GM18858 (cell line): ENCODE data around the gene LDLRAD3.
"Not testable (repeated sequence)": the region's sequence is repeated elsewhere in the genome, so short reads cannot be mapped to it uniquely, and the experiment has no call there.

Experiments
- ATAC-seq: cut with Tn5 transposase; IDR thresholded peaks from one replicate; pipeline ENCODE4 v1.9.1; 2021; ENCODE audit not compliant: unreplicated experiment

The LDLRAD3 gene, protein sequence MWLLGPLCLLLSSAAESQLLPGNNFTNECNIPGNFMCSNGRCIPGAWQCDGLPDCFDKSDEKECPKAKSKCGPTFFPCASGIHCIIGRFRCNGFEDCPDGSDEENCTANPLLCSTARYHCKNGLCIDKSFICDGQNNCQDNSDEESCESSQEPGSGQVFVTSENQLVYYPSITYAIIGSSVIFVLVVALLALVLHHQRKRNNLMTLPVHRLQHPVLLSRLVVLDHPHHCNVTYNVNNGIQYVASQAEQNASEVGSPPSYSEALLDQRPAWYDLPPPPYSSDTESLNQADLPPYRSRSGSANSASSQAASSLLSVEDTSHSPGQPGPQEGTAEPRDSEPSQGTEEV

DNA sequence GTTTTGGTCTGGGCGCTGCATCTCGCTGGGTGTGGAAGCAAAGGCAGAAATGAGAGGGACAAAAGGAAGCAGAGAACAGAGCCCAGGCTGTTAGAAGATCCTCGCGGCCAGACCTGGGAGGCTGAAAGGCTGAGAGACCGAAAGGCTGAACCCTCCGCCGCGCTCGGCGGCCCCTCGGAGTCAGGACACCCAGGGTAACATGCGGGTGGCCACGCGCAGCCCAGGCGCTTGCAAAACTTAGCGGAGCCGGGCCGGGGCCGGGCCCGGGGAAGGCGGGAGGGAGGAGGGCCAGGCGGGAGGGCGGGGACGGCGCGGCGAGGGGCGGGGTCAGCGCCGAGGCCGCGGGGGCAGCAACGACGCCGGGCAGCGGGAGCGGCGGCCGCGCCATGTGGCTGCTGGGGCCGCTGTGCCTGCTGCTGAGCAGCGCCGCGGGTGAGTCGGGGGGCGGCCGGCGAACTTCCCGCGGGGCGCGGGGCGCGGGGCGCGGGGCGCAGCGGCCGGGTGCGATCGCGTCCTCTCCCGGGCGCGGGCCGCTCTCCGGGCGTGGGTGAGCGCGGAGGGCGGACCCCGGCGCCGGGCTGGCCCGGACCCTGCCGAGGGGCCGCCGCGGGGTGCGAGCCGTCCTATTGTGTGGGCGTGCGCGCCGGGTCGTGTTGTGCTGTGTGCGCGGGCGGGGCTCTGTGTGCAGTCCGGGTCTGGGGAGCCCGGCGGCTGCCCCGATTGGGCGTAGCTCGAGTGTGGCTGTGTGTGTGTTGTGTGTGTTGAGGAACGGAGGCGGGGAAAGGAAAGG lies at the start of gene LDLRAD3:
Gene LDLRAD3, plus strand, starts transcription at position 350 of the 790 bp plus-strand sequence. Its CDS starts 37 bp downstream, at position 387.
- peak; percentile 62 for ATAC-seq

DNA sequence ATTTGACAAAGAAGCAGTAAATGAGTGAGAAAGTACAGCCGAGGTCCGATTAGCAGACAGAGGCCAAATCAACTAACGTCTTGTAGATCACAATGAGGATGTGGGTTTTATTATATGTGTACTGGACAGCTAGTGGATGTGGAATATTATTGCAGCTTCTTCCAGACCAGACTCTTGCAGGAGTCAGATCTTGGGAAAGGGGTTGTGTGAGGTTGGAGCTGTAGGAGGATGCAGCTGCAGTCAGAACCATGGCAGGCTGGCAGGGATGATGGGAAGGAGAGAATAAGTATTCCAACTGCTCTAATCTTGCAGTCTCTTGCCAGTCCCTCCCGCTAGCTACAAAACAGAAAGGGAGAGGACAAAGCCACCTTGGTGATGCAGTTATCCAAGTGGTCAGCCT lies 46.8 kb upstream of the LDLRAD3 start:
- no peak for ATAC-seq

DNA sequence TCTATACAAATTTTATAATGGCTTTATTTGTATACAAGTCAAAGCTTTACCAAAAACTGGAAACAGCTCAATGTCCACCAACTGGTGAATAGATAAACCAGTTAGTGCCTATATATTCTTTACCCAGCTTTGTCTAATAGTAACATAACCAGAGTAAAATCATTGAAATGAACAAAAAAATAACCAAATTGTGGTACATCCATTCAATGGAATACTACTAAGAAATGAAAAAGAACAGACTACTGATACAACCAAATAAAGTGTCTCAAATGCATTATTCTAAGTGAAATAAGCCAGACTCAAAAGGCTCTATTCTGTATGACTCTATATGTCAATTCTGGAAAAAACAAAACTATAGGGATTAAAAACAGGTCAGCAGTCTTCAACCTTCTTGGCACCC lies 40.9 kb upstream of the LDLRAD3 start:
- no peak for ATAC-seq

DNA sequence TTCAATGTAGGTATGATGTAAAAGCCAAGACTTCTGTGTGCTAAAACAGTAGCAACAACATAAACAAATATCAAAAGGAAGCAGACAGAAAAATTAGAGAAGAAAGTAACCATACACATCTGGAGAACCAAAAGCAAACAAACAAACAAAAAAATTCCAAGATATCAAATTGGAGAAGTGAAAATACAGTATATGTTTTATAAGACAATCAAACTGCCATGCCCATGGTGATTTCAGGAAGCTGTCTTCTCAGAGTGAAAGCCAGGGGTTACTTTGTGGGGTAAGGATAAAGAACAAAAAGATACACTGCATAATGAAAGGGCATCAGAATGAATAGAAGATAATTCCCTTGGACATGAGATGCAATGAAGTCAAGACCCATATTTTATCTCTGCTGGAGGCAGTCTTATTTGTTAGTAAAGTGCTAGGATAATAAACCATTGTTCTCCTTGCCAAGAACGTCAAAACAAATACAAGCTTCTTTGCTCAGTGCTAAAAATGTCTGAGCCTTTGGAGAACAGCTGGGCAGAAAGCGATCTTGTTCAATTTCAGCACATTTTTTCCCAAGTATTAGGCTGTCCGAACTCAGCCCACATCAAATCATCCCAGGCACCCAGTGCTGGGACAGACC lies 38.1 kb upstream of the LDLRAD3 start:
- no peak for ATAC-seq

DNA sequence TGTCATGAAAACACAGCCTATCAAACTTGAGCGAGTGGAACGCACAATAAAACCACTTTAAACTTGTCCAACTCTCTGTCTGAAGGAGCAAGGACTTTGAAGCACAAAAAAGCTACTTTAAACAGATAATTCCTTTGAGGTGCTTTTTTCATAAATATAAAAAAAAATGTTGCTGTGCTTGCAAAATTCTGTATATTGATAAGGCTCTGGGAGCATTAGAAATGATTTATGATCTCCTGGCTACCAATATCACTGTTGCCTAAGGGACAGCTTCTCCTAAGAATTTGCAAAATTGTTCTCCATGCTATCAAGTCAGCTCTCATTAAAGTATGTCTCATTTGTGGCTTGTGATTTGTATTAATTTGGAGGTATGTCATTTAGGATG lies 37.6 kb upstream of the LDLRAD3 start:
- ATAC-seq: no peak

DNA sequence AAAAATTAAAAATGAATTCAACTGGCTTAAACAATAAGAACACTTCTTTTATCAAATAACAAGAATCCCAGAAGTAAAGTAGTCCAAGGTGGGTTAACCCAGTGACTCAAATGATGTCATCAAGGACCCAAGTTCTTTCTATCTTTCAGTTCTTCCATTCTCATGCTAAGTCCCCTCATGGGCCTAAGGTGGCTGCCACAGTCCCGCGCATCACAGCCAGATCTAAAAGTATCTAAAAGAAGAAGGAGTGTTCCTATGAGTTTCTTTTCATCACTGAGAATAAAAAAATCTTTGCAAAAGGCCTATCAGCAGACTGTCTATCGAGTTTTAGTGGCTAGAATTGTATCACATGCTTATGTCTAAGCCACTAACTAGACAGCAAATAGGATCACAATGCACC lies 37.2 kb upstream of the LDLRAD3 start:
- no peak for ATAC-seq

DNA sequence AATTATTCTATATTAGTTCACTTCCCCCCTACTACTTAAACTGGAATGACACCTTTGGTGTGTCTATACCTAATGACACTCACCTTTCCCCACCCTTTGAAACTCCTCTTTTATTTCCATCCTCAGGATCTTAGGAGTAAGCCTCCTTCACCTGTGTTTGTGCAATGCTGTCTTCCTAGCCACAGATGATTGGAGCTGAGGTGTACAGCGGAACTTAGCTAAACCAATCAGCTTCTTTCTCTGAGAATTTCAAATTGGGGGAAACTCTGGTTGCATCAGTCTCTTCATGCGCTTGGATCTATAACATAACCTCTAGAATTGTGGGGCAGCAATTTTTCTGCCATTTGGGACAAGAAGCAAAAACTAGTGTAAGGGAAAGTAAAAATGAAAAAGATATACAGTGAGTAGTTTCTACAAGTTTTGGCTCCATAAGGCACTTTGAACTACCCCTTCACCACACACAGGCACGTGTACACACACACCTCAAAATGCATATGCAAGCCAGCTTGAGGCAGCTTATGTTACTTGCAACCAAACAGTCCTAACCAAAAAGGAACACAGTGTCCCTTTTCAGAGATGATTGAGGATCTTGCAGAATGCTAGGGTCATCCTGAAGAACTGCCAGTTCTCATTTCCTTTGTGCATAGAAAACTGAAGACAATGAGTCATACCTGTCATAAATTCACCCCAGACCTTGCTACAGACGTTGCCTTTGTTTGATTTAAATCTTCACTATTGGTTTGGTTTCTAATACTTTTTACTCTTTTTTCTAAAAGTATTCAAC lies 36.0 kb upstream of the LDLRAD3 start:
- peak; percentile 77 for ATAC-seq

DNA sequence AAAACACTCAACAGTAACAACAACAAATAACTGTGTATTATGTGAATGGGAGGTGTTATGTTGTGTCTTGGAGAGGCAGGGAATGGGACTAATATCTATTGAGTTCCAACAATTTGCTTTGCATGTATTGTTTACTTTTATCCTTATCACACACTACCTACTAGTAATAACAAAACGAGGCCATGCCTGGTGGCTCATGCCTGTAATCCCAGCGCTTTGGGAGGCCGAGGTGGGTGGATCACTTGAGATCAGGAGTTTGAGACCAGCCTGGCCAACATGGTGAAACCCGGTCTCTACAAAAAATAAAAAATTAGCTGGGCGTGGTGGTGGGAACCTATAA lies 35.5 kb upstream of the LDLRAD3 start:
- ATAC-seq: not testable (repeated sequence)

DNA sequence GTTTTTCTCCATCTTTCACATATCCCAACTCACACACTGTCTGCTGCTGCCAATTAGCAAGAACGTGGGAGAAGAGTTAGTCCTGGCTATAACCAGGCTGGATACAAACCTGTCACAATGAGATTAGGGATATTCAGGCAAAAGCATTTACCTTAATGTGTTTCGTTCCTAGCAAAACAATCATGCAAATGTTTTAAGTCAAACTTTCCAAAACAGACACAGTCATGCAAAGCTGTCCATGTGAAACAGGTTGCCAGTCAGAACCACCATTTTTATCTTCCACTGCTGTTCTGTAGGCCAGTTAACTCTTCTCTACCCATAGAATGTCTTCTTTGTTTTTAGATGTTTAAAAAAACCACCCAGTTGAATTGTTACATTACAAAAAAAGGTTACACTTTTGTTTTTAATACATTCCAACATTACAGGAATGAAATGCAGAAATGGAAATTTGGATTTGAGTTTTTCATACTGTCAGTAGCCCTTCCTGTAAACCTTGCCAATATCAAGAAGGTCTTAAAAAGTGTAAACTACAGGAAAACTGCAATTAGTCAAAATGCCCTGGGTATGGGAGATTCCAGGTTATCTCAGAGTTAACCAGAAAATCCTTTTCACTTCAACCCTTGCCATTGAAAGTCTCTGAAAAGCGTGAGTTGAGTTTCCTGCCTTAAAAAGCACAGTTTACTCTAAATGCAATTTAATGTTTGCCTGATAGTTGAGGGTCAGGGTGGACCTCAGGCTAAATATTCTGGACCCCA lies 34.2 kb upstream of the LDLRAD3 start:
- no peak for ATAC-seq

DNA sequence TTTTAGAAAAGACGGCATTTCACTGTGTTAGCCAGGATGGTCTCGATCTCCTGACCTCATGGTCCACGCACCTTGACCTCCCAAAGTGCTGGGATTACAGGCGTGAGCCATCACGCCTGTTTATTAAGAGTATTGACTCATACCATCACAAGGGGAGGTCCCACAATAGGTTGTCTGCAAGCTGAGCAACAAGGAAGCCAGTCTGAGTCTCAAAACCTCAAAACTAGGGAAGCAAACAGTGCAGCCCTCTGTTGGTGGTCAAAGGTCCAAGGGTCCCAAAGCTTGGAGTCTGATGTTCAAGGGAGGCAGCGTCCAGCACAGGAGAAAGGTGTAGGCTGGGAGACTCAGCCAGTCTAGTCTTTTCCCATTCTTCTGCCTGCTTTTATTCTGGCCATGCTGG lies 32.8 kb upstream of the LDLRAD3 start:
- ATAC-seq: no peak

DNA sequence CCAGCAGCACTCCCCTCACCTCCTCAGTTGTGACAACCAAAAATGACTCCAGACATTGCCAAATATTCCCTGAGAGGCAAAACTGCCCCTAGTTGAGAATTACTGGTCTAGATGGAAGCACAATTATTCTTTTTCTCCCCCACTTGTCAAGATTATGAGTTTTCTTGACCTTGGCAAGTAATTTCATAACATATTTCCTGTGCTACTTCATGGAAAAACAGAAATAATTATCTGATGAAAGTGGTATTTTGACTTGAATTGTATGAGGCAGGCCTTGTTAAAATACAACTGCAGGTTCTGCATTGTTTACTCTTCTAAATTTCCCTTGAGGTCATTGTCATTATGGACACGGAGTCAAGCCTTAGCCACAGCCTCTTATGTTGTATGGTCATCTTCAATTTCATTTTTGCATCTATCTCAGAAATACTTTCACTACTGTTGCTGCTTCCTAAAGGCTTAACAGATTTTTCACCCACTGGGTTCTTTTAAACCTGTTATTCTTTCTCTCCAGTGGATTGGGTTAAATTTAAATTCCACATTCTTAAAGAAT lies 32.2 kb upstream of the LDLRAD3 start:
- ATAC-seq: no peak

DNA sequence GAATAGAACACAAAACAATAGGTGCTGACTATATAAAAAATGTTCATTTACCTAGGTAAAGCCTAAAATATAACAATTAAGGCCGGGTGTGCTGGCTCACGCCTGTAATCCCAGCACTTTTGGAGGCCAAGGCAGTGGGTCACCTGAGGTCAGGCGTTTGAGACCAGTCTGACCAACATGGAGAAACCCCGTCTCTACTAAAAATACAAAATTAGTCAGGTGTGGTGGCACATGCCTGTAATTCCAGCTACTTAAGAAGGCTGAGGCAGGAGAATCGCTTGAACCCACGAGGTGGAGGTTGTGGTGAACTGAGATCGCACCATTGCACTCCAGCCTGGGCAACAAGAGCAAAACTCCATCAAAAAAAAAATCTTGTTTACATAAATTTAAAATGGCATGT lies 31.4 kb upstream of the LDLRAD3 start:
- not testable (repeated sequence) for ATAC-seq

DNA sequence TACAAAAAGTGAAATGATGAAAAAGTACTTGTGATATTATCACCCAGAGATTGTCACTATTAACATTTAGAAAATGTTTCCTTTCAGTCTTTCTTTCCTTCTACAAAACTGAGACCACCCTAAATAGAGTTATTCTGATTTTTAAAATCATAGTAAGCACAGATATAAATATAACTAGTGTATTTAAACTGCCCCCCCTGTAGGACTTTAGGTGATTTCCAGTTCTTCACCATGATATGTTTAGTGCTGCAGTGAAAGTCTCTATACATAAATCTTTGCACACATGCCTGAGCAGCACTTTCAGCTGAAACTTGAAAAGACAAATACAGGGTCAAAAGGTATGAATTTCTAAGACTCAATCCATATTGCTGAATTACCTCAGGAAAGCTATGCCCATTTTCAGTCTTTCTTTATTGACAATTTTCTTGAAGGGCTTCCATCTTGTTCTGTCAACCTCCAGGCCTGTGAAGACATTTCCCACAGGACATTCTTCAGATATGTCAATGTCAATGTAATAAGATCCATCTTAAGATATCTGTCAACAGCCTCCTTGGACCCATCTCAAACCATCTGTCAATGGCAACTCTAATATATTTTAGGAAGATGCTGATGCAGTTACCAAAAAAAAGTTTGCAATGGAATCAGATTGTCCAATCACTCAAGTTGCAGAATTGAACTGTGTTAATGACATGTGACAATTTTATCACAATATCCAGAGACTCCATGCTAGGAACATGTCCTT lies 30.8 kb upstream of the LDLRAD3 start:
- no peak for ATAC-seq

DNA sequence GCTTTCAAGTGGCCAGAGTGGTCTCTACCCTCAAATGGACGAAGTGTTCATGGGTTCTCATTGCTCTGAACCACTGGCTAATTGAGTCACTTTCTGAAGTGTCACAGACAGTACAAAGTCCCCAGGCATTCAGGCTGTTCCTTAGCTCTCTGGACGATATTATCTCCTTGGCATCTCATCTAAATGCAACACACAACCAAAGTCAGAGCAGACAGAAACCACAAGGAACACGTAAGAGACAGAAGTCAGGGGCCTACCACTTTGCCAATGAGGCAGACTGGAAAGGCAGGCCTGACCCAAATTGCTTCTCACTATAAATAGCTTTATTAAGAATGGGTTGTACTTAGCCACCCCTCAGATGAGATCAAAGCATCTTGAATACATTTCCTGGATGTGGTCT lies 29.0 kb upstream of the LDLRAD3 start:
- no peak for ATAC-seq

DNA sequence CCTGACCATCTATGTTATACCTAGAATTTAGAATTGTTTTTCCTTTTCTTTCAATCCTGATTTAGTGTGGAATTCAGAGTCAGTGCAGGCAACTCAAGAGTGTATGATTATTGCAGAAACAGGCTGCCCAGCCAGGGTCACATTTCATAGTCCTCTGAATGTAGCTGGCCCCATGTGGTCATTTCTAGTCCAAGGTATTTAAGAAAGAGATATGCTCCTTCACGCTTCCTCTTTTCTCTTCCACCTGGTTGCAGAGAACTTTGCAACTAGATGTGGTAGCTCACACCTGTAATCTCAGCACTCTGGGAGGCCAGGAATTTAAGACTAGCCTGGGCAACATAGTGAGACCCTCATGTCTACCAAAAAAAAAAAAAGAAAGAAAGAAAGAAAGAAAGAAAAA lies 27.6 kb upstream of the LDLRAD3 start:
- ATAC-seq: no peak

DNA sequence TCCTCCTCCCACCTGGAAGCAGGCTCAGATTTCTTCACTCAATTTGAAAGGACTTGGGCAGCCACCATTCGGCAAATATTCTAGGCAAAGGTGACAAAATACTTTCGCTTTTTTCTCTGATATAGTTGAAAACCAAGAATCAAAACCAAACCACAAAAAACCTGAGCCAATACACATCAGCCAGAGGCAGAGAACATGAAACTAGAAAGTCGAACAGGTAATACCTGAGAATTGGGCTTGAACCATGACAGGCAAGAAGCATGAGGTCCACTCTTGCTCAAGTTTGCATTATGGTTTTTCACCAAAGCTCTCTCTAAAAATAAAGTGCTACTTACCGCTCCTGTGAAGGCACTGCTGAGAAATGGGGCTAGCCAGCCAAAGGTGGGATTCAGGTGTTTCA lies 26.2 kb upstream of the LDLRAD3 start:
- no peak for ATAC-seq

DNA sequence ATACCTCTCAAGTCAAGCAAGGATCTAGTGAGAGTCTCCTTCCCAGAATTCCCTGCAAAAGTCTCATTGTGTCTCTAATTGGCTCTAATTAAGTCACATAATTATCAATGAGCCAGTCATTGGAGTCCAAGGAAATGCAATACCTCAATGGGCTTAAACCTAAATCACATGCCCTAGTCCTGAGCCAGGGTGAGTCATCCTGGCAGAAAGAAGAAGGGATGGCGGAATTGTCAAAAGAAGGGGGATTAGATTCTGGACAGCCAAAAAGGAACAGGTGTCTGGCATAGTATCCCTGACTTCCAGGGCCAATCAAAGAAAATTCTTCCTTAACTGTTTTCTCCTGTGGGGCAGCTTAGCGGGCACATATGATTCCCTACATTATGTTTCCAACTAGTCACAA lies 25.1 kb upstream of the LDLRAD3 start:
- ATAC-seq: no peak

DNA sequence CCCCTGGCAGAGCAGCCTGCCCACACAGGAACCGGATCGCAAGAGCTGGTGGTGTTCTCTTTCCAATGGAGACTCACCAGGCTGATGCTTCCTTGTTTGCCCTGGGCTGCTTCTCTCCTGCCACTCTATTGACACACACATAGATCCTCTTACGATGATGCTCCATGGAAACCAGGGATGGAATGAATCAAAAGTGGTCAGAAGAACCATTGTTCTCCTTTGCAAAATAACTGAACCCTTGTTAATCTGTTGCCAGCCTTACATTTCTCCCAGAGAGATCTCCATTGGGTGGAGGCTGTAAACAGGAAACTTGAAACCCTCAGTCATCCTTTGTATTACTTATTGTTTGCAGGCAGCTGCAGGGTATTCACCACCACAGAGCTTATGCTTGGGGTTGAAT lies 24.6 kb upstream of the LDLRAD3 start:
- no peak for ATAC-seq

DNA sequence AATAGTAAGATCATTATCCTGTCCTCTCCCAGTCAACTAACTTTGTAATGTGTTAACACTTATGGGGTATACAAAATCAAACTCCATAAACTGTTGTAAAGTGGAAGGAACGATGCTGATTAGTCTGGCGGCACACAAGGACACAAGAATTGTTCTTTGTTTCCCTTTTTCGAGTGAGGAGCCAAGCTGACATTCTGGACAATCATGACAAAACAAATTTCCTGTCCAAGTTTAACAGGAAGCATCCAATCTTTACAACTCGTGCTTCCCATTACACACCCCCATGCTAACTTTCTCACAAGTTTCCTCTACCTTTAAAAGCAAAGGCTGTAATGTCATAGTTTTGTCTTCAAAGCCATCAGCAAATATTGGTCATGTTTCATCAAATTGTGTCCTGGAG lies 20.4 kb upstream of the LDLRAD3 start:
- ATAC-seq: no peak

DNA sequence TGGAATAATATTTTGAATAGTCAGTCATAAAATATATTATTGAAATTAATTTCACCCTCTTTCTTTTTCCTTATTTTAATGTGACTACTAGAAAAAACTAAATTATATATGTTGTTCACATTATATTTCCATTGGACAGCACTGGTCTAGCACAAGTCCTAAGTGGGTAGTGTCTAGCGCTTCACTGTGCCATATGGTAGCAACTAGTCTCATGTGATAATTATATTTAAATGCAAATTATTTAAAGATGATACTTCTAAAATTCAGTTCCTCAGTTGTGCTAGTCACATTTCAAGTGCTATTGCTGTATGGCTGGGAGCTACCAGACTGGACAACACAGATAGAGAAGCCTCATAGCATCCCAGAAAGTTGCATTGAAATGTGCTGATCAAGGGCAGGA lies 19.1 kb upstream of the LDLRAD3 start:
- no peak for ATAC-seq
